Dermis microvascular lymphatic vessel endothelial cell (primary cell): Measurements from ENCODE around the gene SESN2. TPM values are rescaled to one million over a fixed set of nuclear protein-coding genes. Genes with fewer than 3 reads are reported as not detected.

ENCODE experiments used
- DNase-seq, 2 donors: peaks; one replicate each; pipeline versions ENCODE4 v3.0.0 to v3.0.0-alpha.2; 2010; ENCODE audit warnings: low read depth in 2 of 2
- total RNA-seq: library from RNA; depleted of rRNA; stranded (reverse); fragments of >200 nt; gene quantifications from 2 replicates; pipeline ENCODE4 v1.2.1, GENCODE V29; 2014

The SESN2 gene
- total RNA-seq, 1 donor from 2014 or later: 6.4 TPM

DNA sequence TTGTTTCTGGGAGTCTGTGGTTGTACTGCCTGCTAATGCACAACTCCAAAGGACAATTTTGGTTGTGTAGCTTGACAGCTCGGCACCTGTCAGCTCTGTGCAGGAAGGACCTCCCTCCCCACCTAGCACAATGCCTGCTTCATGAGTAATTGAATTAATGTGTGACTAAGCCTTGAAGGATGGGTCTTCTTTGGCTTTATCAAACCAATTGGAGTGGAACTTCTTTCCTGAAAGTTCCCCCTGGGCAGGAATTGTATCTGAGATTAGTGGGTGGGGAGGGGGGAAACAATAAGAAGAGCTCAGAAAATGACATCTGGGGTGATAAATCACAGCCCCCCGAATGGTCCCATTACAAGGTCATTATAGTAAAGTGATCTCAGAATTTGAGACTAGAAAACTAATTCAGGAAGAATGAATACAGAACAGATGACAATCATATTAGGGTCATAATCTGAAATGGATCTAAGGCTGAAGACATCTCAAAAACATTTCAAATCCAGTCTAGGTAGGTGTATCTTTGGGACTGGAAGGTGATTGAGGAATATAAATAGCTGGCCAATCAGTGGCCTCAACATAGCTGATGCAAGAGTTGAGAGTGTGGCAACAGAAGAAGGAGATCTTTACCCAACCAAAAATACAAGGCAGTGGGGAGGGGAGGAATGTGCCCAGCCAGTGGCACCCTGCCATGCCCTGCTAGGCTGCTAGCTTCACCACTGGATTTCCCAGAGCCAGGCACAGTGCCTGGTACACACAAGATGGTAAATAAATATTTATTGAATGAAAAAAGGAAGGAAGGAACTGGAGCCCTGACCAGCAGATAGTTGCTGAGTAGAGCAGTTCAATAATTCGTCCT, 10.1 kb upstream of the SESN2 start:
- DNase-seq: peak in 1 of 2 donors; percentile 55

DNA sequence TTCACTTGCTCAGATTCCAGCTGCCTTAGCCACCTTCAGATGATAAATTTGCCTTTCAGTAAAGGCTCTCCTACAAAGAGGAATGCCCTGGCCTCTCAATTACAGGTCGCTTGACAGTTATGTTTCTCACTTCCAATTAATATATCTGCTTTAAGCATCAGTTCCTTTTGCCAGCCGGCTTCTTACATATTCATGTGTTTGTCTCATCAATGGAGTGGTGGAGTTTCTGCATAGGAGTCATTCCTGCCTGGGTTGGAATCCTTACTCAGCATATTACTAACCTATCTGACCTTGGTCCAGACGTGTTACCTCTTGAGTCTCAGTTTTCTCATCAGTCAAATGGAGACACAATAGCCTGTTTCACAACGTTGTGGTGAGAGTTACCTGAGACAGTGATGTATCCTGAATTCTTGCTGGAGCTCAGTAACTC, 9.4 kb upstream of the SESN2 start:
- DNase-seq: no peak

DNA sequence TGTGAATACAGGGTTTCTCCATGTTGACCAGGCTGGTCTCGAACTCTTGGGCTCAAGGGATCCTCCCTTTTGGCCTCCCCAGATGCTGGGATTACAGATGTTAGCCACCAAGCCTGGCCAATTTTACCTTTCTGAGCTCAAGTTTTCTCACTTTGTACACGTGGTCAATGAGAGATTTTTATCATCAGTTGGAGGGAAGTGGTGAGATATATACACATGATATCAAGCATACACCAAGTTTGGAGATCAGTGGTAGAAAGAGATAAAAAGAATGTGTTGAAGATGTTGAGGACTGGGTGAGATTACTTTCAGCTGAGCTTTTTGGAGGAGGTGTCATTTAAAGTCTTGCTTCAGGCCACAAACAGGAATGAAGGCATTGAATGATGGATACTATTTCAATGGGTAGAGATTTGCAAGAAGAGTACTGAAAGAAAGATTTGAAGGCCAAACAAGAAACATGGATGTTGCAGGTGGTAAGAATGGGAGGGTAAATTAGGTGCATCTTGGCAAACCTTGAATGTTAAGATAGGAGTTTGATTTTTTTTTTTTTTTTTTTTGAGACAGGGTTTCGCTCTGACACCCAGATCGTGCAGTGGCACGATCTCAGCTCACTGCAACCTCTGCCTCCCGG, 3.0 kb upstream of the SESN2 start:
- no peak for DNase-seq

DNA sequence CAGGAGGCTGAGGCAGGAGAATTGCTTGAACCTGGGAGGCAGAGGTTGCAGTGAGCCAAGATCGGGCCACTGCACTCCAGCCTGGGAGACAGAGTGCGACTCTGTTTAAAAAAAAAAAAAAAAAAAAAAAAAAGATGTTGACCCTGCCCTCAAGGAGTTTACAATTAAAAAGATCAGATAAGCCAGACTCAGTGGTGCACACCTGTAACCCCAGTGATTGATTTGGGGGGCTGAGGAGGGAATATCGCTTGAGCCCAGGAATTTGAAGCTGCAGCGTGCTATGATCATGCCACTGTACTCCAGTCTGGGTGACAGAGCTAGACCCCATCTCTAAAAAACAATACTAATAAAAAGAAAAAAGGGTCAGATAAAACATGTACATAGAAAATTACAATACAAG, 1.6 kb upstream of the SESN2 start:
- no peak for DNase-seq

DNA sequence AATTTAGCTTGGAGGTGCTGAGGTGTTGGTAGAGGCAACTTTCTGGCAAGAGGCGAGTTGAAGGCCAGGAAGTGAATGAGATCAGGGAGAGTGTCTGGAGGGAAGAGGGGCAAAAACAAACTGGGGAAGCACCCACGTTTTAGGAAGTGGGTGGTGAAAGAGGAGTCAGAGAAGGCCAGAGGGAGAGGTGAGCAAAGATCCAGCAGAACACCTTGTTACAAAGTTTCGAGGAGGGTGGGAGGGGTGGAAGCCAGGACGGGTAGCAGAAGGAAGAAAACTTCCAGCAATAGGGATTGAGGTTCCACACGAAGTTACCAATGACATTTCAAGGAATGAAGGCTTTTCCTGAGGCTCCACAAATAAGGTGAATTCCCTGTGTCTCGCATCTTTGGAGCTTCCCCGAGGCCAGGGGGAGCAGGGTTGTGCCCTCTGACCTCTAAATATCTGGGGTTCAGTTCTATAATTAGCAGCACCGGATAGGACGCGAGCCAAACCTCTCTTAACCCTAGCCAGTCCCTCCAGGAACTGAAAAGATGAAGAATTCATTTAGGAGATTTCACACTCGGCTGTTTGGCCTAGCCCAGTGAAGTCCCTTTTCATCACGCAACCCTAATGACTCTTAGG, 578 bp upstream of the SESN2 start:
- DNase-seq: no peak

DNA sequence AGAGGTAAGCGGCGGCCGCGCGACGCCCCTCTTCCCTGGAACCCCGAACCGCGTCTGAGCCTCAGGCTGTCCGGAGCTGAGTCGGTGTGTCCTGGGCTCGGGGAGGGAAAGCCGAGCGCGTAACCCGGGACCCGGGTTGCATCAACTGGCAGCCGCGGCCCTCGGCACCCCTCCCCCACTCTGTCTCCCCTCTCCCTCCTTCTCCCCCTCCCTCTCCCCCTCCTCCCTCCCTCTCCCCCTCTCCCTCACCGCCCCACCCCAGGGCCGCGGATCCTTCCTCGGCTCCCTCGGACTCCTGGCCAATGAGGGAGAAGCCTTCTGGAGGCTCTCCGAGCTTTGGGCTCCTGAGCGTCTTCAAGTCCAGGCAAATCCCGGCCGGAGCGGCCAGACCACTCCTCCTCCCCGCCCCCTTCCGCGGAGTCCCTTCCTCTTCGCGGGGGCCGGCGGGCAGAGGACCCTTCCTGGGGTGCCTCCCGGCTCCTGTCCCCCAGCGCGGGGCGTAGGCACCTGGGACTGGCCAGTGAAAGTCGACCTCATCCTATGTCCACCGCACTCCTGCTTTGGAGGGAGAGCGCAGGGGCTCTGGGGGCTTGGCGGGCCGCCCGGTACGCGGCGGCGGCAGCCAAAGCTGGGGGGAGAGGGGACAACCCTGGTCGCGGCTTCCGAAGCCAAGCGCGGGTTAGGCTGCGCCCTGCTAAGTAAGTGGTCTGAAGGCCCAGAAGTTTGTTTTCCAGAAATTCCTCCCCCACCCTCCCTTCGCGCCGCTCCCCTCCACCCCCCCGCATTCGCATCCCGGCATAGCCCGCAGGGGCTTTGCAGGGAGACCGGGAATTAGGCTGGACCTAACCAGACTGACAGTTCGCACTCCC, 850 bp downstream of the SESN2 start:
- DNase-seq: peak in 1 of 2 donors; percentile 86

DNA sequence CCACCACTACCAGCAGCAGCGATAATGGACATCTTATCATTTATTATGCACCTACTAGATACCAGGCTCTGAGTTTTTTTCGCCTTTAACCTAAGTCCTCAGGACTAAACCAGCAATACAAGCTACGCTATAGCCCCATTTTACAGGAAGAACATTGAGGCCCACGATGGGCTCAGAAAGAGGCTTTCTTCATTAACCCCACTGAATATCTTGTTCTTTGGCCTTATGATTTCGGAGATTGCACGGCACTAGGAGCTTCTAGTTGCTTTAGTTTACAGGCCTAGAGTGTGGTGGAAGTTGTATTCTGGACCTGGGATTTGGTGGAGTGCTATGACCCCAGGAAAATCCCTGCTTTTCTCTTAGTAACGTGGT, 1.5 kb downstream of the SESN2 start:
- DNase-seq: no peak

DNA sequence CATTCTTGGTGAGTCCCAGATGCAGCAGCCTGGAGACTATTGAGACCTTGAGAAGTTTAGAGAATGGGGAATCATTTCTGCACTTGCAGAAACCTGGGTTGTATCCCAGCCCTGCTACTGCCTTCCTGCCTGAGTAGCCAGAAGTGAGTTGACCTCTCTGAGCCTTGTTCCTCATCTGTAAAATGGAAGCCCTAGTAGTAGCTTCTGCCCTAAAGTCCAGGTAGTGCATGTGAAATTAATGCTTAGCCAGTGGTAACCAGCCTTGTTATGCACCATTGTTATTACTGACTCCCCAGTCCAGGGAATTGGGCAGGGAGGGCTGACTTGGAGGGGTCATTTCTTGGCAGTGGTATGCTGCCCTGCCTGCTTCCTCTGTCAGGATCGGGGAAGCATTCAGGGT, 5.6 kb downstream of the SESN2 start:
- no peak for DNase-seq

DNA sequence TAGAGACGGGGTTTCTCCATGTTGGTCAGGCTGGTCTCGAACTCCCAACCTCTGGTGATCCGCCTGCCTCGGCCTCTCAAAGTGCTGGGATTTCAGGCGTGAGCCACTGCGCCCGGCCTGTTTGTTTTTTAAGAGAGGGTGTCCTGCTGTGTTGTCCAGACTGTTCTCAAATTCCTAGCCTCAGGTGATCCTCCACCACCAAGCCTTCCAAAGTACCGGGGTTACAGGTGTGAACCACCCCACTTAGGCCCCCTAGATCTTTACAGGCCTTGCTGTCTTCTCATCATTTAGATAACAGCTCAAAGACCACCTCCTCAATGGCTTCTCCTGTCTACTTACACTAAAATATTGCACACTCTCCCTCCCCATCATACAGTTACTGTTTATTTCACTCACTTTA, 6.3 kb downstream of the SESN2 start:
- no peak for DNase-seq

DNA sequence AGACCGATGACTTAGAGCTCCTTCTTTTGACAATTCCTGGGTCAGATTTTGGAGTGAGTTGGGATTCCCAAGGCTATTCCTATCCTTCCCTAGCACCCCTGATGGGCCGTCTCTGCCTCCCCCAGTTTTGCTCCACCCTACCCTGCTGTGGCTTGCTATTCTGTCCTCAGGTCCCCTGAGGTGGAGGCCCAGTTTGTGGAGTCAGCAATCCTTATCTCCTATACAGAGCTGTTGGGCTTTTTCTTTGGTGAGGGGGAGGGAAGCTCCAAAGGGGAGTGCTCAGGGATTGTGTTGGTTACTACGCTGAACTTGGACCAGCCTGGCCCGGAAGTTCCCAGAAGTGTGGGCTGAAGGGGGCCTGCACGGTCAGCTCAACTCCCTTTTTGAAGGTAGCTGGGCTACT, 7.6 kb downstream of the SESN2 start:
- no peak for DNase-seq

DNA sequence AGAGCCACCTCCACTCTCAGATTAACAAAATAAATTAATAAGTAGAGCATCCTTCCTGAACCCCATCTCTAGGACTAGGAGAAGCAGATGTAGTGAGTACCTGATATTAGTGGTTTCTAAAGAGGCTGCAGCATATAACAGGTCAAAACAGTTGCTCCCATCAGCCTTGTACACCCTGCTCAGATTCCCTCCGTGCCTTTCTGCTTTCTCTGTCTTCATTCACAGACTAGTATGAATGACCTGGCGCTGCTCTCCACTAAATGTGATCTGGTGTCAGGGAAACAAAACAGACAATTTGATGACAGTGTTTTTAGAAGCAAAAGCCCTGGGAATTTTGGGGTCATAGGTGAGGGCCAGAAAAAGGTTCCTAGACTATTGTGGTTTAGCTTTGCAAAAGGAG, 8.3 kb downstream of the SESN2 start:
- DNase-seq: peak in 1 of 2 donors; percentile 14

DNA sequence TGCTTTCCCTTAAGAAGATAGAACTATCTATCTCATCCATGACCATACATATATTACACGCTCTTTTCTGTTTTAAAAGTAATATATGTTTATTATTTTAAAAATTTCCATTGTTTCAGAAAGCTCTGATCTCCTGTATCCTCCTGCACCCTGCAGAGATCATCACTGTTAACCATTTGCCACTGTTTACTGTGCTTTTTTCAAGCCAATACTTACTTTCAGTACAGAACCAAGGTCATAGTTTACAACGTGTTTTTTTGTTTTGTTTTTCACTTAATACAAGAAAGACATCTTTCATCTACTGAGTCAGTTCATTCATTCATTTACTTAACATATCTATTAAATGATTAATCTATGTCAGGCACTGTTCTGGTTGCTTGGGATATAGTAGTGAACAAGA, 10.2 kb downstream of the SESN2 start:
- DNase-seq: no peak

DNA sequence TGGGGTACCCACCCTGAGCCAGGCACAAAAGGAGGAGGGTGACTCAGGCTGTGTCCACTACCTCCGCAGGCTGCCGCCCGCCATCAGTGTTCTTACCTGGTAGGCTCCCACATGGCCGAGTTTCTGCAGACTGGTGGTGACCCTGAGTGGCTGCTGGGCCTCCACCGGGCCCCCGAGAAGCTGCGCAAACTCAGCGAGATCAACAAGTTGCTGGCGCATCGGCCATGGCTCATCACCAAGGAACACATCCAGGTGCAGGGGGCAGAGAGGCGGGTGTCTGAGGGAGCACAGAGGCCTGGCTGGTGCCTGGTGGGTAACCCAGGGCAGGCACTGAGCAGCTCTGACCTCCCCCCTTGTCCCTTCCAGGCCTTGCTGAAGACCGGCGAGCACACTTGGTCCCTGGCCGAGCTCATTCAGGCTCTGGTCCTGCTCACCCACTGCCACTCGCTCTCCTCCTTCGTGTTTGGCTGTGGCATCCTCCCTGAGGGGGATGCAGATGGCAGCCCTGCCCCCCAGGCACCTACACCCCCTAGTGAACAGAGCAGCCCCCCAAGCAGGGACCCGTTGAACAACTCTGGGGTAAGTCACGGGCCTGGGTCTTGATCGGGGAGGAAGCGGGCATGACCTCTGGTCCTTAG, 13.0 kb downstream of the SESN2 start:
- DNase-seq: no peak

DNA sequence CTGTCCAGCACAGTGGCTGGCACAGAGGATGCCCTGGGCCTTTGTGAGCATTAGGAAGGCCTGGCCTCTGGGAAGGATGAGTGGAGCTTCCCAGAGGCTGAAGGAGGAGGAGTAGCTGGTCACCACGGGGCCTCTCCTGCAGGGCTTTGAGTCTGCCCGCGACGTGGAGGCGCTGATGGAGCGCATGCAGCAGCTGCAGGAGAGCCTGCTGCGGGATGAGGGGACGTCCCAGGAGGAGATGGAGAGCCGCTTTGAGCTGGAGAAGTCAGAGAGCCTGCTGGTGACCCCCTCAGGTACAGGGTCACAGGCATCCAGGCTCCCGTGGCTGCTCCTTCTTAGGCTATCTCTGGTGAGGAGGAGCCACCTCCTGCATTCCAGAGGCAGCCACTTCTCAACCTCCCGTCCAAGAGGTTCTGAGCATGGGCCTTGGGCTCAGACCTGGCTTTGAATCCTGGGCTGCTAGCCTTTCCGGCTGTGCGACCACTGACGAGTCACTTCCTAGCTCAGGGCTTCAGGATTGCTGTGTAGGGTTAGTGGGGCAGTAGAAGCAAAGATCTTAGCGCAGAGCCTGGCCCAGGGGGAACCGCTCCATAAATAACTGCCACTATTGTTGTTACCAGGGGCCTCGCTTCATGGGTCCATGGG, 14.0 kb downstream of the SESN2 start:
- no peak for DNase-seq

DNA sequence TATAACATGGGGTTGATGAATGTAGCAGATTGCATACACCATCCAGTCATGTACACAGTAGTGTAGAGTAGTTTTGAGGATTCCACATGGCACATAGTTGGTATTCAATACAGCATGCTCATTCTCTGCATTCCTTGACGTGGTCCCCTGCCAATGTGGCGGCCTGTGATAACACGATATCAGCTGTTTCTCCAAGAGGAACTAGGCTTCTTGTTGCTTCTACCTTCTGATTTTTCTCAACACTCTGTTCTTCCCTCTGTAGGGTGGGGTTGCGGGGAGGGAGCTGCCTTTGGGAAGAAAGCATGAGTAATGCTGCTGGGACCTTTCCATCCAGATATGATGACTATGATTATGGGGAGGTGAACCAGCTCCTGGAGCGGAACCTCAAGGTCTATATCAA, 19.4 kb downstream of the SESN2 start:
- no peak for DNase-seq

DNA sequence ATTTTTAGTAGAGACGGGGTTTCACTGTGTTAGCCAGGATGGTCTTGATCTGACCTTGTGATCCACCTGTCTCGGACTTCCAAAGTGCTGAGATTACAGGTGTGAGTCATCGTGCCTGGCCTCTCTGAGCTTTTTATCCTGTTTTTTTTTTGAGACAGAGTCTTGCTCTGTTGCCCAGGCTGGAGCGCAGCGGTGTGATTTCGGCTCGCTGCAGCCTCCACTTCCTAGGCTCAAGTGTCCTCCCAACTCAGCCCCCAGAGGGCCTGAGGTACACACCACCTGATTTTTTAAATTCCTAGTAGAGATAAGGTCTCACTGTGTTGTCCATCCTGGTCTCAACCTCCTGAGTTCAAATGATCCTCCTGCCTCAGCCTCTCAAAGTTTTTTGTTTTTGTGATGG, 20.4 kb downstream of the SESN2 start:
- DNase-seq: no peak

DNA sequence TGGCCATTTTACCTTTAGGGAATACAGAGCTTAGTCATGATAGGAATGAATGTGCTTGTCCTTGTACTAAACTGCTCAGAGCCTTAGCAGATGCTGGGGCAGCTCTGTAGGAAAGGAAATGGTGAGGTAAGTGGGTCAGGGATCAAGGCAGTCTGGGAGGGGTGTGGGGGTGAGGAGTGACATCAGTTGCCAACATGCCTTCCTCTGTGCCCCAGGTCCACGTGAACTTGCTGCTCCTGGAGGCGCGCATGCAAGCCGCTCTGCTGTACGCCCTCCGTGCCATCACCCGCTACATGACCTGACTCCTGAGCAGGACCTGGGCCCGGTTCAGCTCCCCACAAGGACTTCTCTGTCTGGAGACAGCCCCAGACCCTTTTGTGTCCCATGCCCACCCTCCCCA, 21.2 kb downstream of the SESN2 start:
- no peak for DNase-seq

DNA sequence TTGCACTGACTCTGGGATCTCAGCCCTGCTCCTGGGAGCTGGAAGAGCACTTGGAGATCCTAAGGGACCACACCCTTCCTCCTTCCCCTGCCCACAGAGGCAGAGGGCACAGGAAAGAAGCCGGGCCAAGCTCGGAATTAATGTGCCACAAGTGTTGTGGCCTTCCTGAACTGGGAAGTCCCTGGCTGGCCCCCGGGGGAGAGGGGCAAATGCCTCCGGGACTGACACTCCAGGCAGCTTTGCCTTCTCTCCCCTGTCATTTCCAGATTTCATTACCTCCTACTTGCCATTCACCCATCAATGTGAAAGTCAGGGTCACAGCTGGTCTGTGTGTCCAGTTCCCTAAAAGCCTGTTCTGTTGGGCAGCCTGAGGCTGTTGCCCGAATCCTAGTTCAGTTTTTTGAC, 21.7 kb downstream of the SESN2 start:
- DNase-seq: no peak

DNA sequence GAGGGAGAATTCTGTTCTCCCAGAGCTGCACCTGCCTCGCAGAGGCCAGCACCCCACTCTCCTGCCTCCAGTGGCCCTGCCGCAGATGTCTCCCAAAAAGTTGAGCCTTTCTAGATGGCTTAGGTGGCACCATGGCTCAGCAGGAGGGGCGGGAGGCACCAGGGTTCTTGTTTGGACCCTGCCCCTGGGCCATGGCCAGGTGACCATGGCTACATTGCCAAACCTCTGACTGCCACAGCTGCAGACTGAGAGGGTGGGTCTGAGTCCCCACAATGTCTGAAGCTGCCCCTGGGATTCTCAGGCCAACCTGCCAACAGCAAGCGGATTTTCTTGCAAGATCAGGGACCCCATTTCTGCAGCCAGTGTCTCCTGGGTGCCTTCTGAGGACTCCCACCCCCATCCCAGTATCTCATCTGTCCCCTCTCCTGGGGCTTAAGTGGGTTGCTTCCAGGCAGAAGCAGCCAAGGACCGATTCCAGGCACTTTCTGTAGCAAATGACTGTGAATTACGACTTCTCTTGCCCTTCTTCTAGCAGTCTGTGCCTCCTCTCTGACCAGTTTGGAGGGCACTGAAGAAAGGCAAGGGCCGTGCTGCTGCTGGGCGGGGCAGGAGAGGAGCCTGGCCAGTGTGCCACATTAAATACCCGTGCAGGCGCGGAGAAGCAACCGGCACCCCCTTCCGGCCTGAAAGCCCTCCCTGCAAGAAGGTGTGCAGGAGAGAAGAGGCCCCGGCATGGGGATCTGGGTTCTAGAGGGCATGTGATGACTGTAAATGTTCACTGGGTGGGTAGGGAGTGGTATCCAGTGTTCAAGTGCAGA, 22.5 kb downstream of the SESN2 start:
- no peak for DNase-seq
